Stomach (tissue), 9 donors: ENCODE results near the gene TCERG1. TPM values are rescaled to one million over a fixed set of nuclear protein-coding genes. Genes with fewer than 3 reads are reported as not detected.

Experiments
- DNase-seq, 2 donors: peaks; one replicate each; pipeline versions ENCODE4 v3.0.0 to v3.0.0-alpha.2; 2013 to 2019
- H3K27ac ChIP-seq, 5 donors: fragments of 200-600 bp in 4 of 5; sonication (generic) in 4 of 5; one replicate each; pipeline ENCODE4 v1.5.1; 2013 to 2019; ENCODE audit warnings: mild to moderate bottlenecking in 1 of 5, moderate library complexity in 1 of 5
- H3K27me3 ChIP-seq, 3 donors: fragments of 200-600 bp; sonication (generic); one replicate each; pipeline ENCODE4 v1.5.1; 2017 to 2019; ENCODE audit warnings: mixed run types in 1 of 3
- H3K36me3 ChIP-seq, 4 donors: fragments of 200-600 bp; sonication (generic); 1 replicate in 3 of 4; 2 replicates in 1 of 4; pipeline ENCODE4 v1.5.1; 2016 to 2019
- H3K4me1 ChIP-seq, 4 donors: fragments of 200-600 bp; sonication (generic); one replicate each; pipeline ENCODE4 v1.5.1; 2016 to 2019
- H3K4me3 ChIP-seq, 4 donors: fragments of 200-600 bp; sonication (generic) in 3 of 4; one replicate each; pipeline ENCODE4 v1.5.1; 2016 to 2019; ENCODE audit warnings: mild to moderate bottlenecking in 1 of 4
- H3K9me3 ChIP-seq, 4 donors: fragments of 200-600 bp; sonication (generic); one replicate each; pipeline ENCODE4 v1.5.1; 2016 to 2019
- EP300 ChIP-seq: sonication (generic); formaldehyde crosslinking; IDR thresholded peaks from one replicate; pipeline ENCODE4 v1.6.1; 2017; ENCODE audit warnings: antibody characterized with exemption
- POLR2A ChIP-seq, 4 donors: fragments of 450-650 bp; IDR thresholded peaks; one replicate each; pipeline ENCODE4 v1.6.1; 2016; ENCODE audit warnings: antibody characterized with exemption in 4 of 4, control low read depth in 2 of 4, mild to moderate bottlenecking in 1 of 4, moderate library complexity in 1 of 4
- POLR2AphosphoS5 ChIP-seq, 3 donors: sonication (generic); formaldehyde crosslinking; IDR thresholded peaks; one replicate each; pipeline ENCODE4 v1.6.1; 2016; ENCODE audit warnings: antibody characterized with exemption in 3 of 3
- WGBS, 5 donors: extraction: QIAGEN DNeasy Blood & Tissue Kit in 3 of 5; methylation state at CpG; one replicate each; pipeline versions ENCODE4 v1.1.5 to v1.1.7; 2013 to 2018; 5-methylcytosine and 5-hydroxymethylcytosine counted together
- intact Hi-C: fragments of 100-400 bp; cut with DNase I; formaldehyde crosslinking; loops from one replicate; pipeline ENCODE4 v1.15.1; 2023; ENCODE audit warnings: low total_unique reads
- polyA plus RNA-seq, 3 donors: library from polyadenylated mRNA; stranded (reverse); fragments of 200-250 nt; gene quantifications; one replicate each; pipeline ENCODE4 v1.2.3, GENCODE V29; 2013
- total RNA-seq, 5 donors: library from RNA; depleted of rRNA; stranded (reverse); fragments of >200 nt; gene quantifications; one replicate each; pipeline versions ENCODE4 v1.1.0 to v1.2.3, GENCODE V29; 2014 to 2016
- TF ChIP-seq, protein P1 (sequence below), 7 experiments: fragments of 450-650 bp in 4 of 7; fragments of 200-600 bp in 3 of 7; sonication (generic) in 3 of 7; IDR thresholded peaks; one replicate each; pipeline ENCODE4 v1.5.1; 2016 to 2019; ENCODE audit warnings: antibody characterized with exemption in 7 of 7, control low read depth in 2 of 7, mild to moderate bottlenecking in 1 of 7
- donor health status: healthy with polysubstance abuse.
- donor health status: Bipolar disorder and iron deficiency.
- donor health status: healthy.

Gene TCERG1
- total and polyA plus RNA-seq, 8 donors, result 9.9 to 120 (median 58.4) TPM

DNA sequence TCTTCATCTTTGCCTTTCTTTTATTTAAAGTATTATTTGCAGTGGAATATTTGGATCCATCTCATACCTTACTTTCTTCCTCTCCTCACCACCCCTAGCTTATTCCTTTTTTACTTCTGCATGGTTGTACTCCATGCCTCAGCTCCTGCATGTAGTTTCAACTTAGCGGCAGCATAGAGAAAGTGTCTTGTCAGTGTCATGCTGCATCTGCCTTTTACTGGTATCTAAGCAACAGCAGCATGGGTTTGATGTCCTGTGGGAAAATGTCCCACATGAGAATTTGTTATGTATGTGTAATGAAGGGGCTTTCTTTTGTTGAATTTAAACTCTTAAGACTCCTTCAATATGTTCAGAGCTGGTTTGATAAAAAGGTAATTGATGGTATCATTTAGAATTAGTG is 20.6 kb downstream of the TCERG1 start:
- 94 to 100% (median 100%) methylated on average over 1 of the region's 1 CpG for WGBS, 5 donors
- no peak overlapping the region for H3K4me3 ChIP-seq
- peaks cover 0 to 15% (median 0%) of the 10 kb centered on the region in 4 donors for H3K4me1 ChIP-seq
- no peaks in the 10 kb centered on the region for H3K9me3 ChIP-seq
- intact Hi-C loops, result no loop called here
- no peak for DNase-seq
- H3K27ac ChIP-seq, result no peak overlapping the region
- no peaks in the 10 kb centered on the region for H3K27me3 ChIP-seq
- H3K36me3 ChIP-seq, result peaks cover 37 to 84% (median 77%) of the 10 kb centered on the region in 4 donors
- TF ChIP-seq, protein P1, sequence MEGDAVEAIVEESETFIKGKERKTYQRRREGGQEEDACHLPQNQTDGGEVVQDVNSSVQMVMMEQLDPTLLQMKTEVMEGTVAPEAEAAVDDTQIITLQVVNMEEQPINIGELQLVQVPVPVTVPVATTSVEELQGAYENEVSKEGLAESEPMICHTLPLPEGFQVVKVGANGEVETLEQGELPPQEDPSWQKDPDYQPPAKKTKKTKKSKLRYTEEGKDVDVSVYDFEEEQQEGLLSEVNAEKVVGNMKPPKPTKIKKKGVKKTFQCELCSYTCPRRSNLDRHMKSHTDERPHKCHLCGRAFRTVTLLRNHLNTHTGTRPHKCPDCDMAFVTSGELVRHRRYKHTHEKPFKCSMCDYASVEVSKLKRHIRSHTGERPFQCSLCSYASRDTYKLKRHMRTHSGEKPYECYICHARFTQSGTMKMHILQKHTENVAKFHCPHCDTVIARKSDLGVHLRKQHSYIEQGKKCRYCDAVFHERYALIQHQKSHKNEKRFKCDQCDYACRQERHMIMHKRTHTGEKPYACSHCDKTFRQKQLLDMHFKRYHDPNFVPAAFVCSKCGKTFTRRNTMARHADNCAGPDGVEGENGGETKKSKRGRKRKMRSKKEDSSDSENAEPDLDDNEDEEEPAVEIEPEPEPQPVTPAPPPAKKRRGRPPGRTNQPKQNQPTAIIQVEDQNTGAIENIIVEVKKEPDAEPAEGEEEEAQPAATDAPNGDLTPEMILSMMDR (IDR thresholded peaks at IDR 0.05), result no peak
- TF ChIP-seq POLR2AphosphoS5 (IDR thresholded peaks at IDR 0.05) (no peak), POLR2A (IDR thresholded peaks at IDR 0.05) (no peak), EP300 (no peak)

DNA sequence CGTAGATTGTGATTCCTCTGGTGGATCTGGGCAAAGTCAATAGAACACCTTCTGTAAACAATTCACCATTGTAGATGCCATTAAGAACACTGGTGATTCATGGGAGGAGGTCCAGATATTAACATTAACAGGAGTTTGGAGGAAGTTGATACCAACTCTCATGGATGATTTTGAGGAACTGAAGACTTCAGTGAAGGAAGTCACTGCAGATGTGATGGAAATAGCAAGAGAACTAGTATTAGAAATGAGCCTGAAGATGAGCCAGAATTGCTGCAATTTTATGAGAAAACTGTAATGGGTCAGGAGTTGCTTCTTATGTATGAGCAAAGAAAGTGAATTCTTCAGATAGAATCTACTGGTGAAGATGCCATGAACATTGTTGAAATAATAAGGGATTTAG is 26.9 kb downstream of the TCERG1 start:
- H3K27me3 ChIP-seq, result no peaks in the 10 kb centered on the region
- H3K4me3 ChIP-seq, result no peak overlapping the region
- H3K9me3 ChIP-seq, result no peaks in the 10 kb centered on the region
- no peak overlapping the region for H3K27ac ChIP-seq
- H3K36me3 ChIP-seq, result peaks cover 28 to 97% (median 92%) of the 10 kb centered on the region in 4 donors
- DNase-seq, result no peak
- no peak for TF ChIP-seq EP300
- no peak for TF ChIP-seq POLR2A (IDR thresholded peaks at IDR 0.05)
- TF ChIP-seq, protein P1 (IDR thresholded peaks at IDR 0.05), result no peak
- TF ChIP-seq POLR2AphosphoS5 (IDR thresholded peaks at IDR 0.05), result no peak
- no peaks in the 10 kb centered on the region for H3K4me1 ChIP-seq
- WGBS, 5 donors, result 66 to 84% (median 71%) methylated on average over 1 of the region's 1 CpG
- intact Hi-C loops, result no loop called here

DNA sequence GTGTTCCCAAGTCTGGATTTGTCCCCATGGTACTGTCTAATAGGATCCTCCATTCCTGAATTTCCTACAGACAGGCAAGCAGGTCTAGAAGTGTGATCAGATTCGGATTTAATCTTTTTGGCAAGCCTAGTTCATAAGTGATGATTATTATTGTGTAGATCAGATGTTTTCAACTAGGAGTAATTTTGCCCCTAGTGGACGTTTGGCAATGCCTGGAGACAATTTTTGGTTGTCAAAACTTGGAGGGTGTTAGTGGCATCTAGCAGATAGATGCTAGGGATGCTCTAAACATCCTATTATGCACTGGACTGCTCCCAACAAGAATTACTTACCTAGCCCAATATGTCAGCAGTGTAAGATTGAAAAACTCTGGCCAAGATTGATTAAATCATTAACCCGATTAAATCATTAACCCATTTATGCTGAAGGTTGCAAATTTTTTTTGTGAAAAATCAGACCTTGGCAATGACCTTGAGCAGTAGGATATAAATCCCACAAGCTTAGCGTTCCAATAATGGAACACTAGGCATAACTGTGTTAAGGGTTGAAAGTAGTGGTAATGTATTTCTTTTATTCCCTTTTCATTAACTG is 28.2 kb downstream of the TCERG1 start:
- Histone ChIP-seq H3K27ac (no peak overlapping the region), H3K9me3 (no peaks in the 10 kb centered on the region), H3K4me1 (no peaks in the 10 kb centered on the region), H3K36me3 (peaks cover 28 to 97% (median 91%) of the 10 kb centered on the region in 4 donors), H3K27me3 (no peaks in the 10 kb centered on the region), H3K4me3 (no peak overlapping the region)
- DNase-seq, result no peak
- intact Hi-C loops, result no loop called here
- WGBS, 5 donors, result 80 to 87% (median 82%) methylated on average over 4 of the region's 4 CpGs
- no peak for TF ChIP-seq POLR2A (IDR thresholded peaks at IDR 0.05)
- TF ChIP-seq, protein P1 (IDR thresholded peaks at IDR 0.05), result peak in 1 of 7 experiments; percentile 15

DNA sequence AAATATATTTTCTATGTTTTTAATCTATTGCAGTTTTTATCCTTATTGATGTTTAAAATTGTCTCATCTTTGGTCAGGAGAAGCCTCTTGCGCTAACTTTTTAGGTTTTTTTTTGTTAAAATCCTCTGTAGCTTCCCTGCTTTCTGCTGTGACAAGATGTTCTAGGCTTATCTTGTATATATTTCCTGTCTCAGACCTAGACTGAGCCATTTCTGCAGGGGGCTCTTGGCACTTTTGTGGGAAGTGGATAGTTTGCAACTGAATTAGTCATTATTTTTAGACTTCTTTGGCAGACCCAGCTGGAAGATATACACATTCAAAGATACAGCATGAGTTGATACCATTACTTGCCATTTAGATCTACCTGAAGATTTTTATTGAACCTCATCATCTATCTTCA is 28.8 kb downstream of the TCERG1 start:
- WGBS, 5 donors, result 92 to 97% (median 95%) methylated on average over 1 of the region's 1 CpG
- no peak overlapping the region for H3K4me3 ChIP-seq
- intact Hi-C loops, result no loop called here
- no peaks in the 10 kb centered on the region for H3K4me1 ChIP-seq
- H3K9me3 ChIP-seq, result no peaks in the 10 kb centered on the region
- no peak for TF ChIP-seq POLR2AphosphoS5 (IDR thresholded peaks at IDR 0.05)
- no peak for TF ChIP-seq EP300
- TF ChIP-seq POLR2A (IDR thresholded peaks at IDR 0.05), result no peak
- TF ChIP-seq, protein P1 (IDR thresholded peaks at IDR 0.05), result no peak
- peaks cover 23 to 97% (median 91%) of the 10 kb centered on the region in 4 donors for H3K36me3 ChIP-seq
- H3K27me3 ChIP-seq, result no peaks in the 10 kb centered on the region
- no peak overlapping the region for H3K27ac ChIP-seq
- no peak for DNase-seq
